IPS-11a (cell line): ENCODE results near the gene P2RX7.

Experiments
- H3K4me3 ChIP-seq: one replicate; pipeline ENCODE4 v1.5.1; 2013; ENCODE audit warnings: low read depth, low read length, control low read depth

The P2RX7 gene

GRCh38 chr12:121110211-121110940, 22.3 kb upstream of the P2RX7 start:
- no peak overlapping the region for H3K4me3 ChIP-seq

GRCh38 chr12:121111684-121112083, 21.0 kb upstream of the P2RX7 start:
- no peak overlapping the region for H3K4me3 ChIP-seq

- no peak overlapping the region for H3K4me3 ChIP-seq
Measured at GRCh38 chr12:121112496-121112895, 20.2 kb upstream of the P2RX7 start.

- no peak overlapping the region for H3K4me3 ChIP-seq
Measured at GRCh38 chr12:121113057-121113456, 19.6 kb upstream of the P2RX7 start.

- no peak overlapping the region for H3K4me3 ChIP-seq
Measured at GRCh38 chr12:121114019-121114639, 18.5 kb upstream of the P2RX7 start.

- H3K4me3 ChIP-seq = no peak overlapping the region
Measured at GRCh38 chr12:121114806-121115205, 17.9 kb upstream of the P2RX7 start.

- H3K4me3 ChIP-seq = no peak overlapping the region
Measured at GRCh38 chr12:121115530-121115929, 17.1 kb upstream of the P2RX7 start.

- H3K4me3 ChIP-seq = no peak overlapping the region
Measured at GRCh38 chr12:121116318-121117225, 16.1 kb upstream of the P2RX7 start.

- H3K4me3 ChIP-seq = no peak overlapping the region
Measured at GRCh38 chr12:121117226-121117777, 15.4 kb upstream of the P2RX7 start.

- H3K4me3 ChIP-seq = no peak overlapping the region
Measured at GRCh38 chr12:121120323-121120722, 12.4 kb upstream of the P2RX7 start.

- no peak overlapping the region for H3K4me3 ChIP-seq
Measured at GRCh38 chr12:121120989-121121755, 11.5 kb upstream of the P2RX7 start.

GRCh38 chr12:121121805-121122204, 10.9 kb upstream of the P2RX7 start:
- H3K4me3 ChIP-seq = no peak overlapping the region

GRCh38 chr12:121123488-121123887, 9.2 kb upstream of the P2RX7 start:
- no peak overlapping the region for H3K4me3 ChIP-seq

GRCh38 chr12:121124402-121125109, 8.1 kb upstream of the P2RX7 start:
- H3K4me3 ChIP-seq = no peak overlapping the region

GRCh38 chr12:121127501-121127900, 5.2 kb upstream of the P2RX7 start:
- H3K4me3 ChIP-seq = no peak overlapping the region

- no peak overlapping the region for H3K4me3 ChIP-seq
Measured at GRCh38 chr12:121128908-121129810, 3.5 kb upstream of the P2RX7 start.

- H3K4me3 ChIP-seq = no peak overlapping the region
Measured at GRCh38 chr12:121129811-121130147, 2.9 kb upstream of the P2RX7 start.

- H3K4me3 ChIP-seq = no peak overlapping the region
Measured at GRCh38 chr12:121130866-121131373, 1.8 kb upstream of the P2RX7 start.

GRCh38 chr12:121131941-121132341, 735 bp upstream of the P2RX7 start:
- no peak overlapping the region for H3K4me3 ChIP-seq
